WI38 (cell line): Measurements from ENCODE around the gene PURA.

Experiments
- H3K4me3 ChIP-seq: 2 replicates; pipeline ENCODE4 v1.5.1; 2011; ENCODE audit warnings: low read depth, mild to moderate bottlenecking, control low read depth, low read length
- CTCF ChIP-seq: IDR thresholded peaks from 2 replicates; pipeline ENCODE4 v1.5.1; 2012; ENCODE audit warnings: low read depth, mild to moderate bottlenecking, control low read depth, low read length

PURA gene

GRCh38 chr5:140145256-140145655, 31.3 kb downstream of the PURA start:
- TF ChIP-seq CTCF, result no peak
- H3K4me3 ChIP-seq, result no peak overlapping the region

- peak overlapping the region; percentile 44 for H3K4me3 ChIP-seq
- TF ChIP-seq CTCF, result peak; percentile 44; the same call in 1 of the 2 replicates
Observed at GRCh38 chr5:140145818-140146522, 32.1 kb downstream of the PURA start.

GRCh38 chr5:140146523-140146842, 32.6 kb downstream of the PURA start:
- peak overlapping the region; percentile 44 for H3K4me3 ChIP-seq
- TF ChIP-seq CTCF, result no peak

- TF ChIP-seq CTCF, result no peak
Observed at GRCh38 chr5:140147460-140147859, 33.6 kb downstream of the PURA start.

GRCh38 chr5:140148508-140148907, 34.6 kb downstream of the PURA start:
- TF ChIP-seq CTCF, result no peak

More at GRCh38 chr5:140147460-140147859, 33.6 kb downstream of the PURA start:
- no peak overlapping the region for H3K4me3 ChIP-seq

GRCh38 chr5:140150201-140150600, 36.3 kb downstream of the PURA start:
- no peak for TF ChIP-seq CTCF

More at GRCh38 chr5:140148508-140148907, 34.6 kb downstream of the PURA start:
- H3K4me3 ChIP-seq, result no peak overlapping the region

GRCh38 chr5:140151144-140152021, 37.5 kb downstream of the PURA start:
- no peak overlapping the region for H3K4me3 ChIP-seq
- TF ChIP-seq CTCF, result no peak

More at GRCh38 chr5:140150201-140150600, 36.3 kb downstream of the PURA start:
- H3K4me3 ChIP-seq, result no peak overlapping the region
